B cell (primary cell): ENCODE data around the gene ABCD3. TPM values are rescaled to one million over a fixed set of nuclear protein-coding genes. Genes with fewer than 3 reads are reported as not detected.

ENCODE experiments used
- ATAC-seq: fragments of 200-7000 bp; cut with Tn5 transposase; one replicate; pipeline ENCODE4 v1.10.0; 2021; ENCODE audit warnings: low read depth, mild to moderate bottlenecking, moderate number of reproducible peaks, moderate library complexity
- CTCF ChIA-PET: fragments of 350-600 bp; sonication (Branson Sonifier 250); formaldehyde crosslinking; loops from one replicate; lab custom pipeline; 2021; ENCODE audit warnings: antibody characterized with exemption, inconsistent platforms; lab: Charles Lee
- POLR2A ChIA-PET: fragments of 350-600 bp; sonication (Branson Sonifier 250); formaldehyde crosslinking; loops from one replicate; lab custom pipeline; 2021; ENCODE audit warnings: antibody characterized with exemption; lab: Charles Lee
- DNase-seq: peaks from one replicate; pipeline ENCODE4 v3.0.0; 2013
- H2AFZ ChIP-seq: 2 replicates; pipeline ENCODE4 v1.6.1; 2012; ENCODE audit warnings: mild to moderate bottlenecking, low read depth, low read length; ENCODE audit not compliant: insufficient read depth, poor library complexity, severe bottlenecking
- H3K27ac ChIP-seq, 2 donors: 1 replicate in 1 of 2; 2 replicates in 1 of 2; pipeline ENCODE4 v1.5.1; 2012 to 2013; ENCODE audit warnings: low read length in 2 of 2, mild to moderate bottlenecking in 2 of 2, moderate library complexity in 1 of 2
- H3K27me3 ChIP-seq, 4 experiments: fragments of 200-600 bp in 1 of 4; sonication (generic) in 1 of 4; replicated peaks in 1 of 4; 1 replicate in 2 of 4; 2 replicates in 2 of 4; pipeline versions ENCODE4 v1.6.1 to v1.7.0; 2013 to 2016; ENCODE audit warnings: low read length in 3 of 4, mild to moderate bottlenecking in 2 of 4, mixed read lengths in 1 of 4, moderate library complexity in 1 of 4; ENCODE audit not compliant: insufficient read depth in 4 of 4, control insufficient read depth in 3 of 4; ENCODE audit errors: control extremely low read depth in 1 of 4
- H3K36me3 ChIP-seq, 2 experiments: replicated peaks in 1 of 2; 1 replicate in 1 of 2; 2 replicates in 1 of 2; pipeline versions ENCODE4 v1.6.1 to v1.7.1; 2013; ENCODE audit warnings: low read length in 1 of 2; ENCODE audit not compliant: insufficient read depth in 2 of 2, control insufficient read depth in 1 of 2; ENCODE audit errors: control extremely low read depth in 1 of 2, extremely low read depth in 1 of 2
- H3K4me1 ChIP-seq, 2 donors: fragments of 200-600 bp in 1 of 2; sonication (generic) in 1 of 2; 1 replicate in 1 of 2; 2 replicates in 1 of 2; pipeline versions ENCODE4 v1.5.1 to v1.6.1; 2013 to 2017; ENCODE audit warnings: low read length in 2 of 2; ENCODE audit not compliant: control insufficient read depth in 2 of 2, insufficient read depth in 2 of 2
- H3K4me2 ChIP-seq: replicated peaks from 2 replicates; pipeline ENCODE3; 2012; ENCODE audit warnings: mild to moderate bottlenecking, low read depth, low read length; ENCODE audit not compliant: poor library complexity, severe bottlenecking
- H3K4me3 ChIP-seq, 5 experiments: fragments of 200-600 bp in 1 of 5; sonication (generic) in 1 of 5; 1 replicate in 3 of 5; 2 replicates in 2 of 5; pipeline versions ENCODE4 v1.5.1 to v1.7.0; 2011 to 2016; ENCODE audit warnings: low read length in 4 of 5, mild to moderate bottlenecking in 4 of 5, low read depth in 2 of 5, control low read depth in 1 of 5, moderate library complexity in 1 of 5; ENCODE audit not compliant: insufficient read depth in 1 of 5; ENCODE audit errors: control extremely low read depth in 1 of 5, extremely low read depth in 1 of 5
- H3K79me2 ChIP-seq: fragments of 200-600 bp; sonication (generic); one replicate; pipeline ENCODE4 v1.6.0; 2016; ENCODE audit warnings: low read length; ENCODE audit not compliant: control insufficient read depth, insufficient read depth
- H3K9ac ChIP-seq: fragments of 200-600 bp; sonication (generic); 2 replicates; pipeline ENCODE4 v1.6.1; 2017; ENCODE audit warnings: mild to moderate bottlenecking, low read length, moderate library complexity
- H3K9me3 ChIP-seq, 3 donors: one replicate each; pipeline versions ENCODE4 v1.6.1 to v1.7.1; 2013; ENCODE audit warnings: low read length in 2 of 3; ENCODE audit not compliant: control insufficient read depth in 2 of 3, insufficient read depth in 1 of 3; ENCODE audit errors: control extremely low read depth in 1 of 3
- H4K20me1 ChIP-seq: 2 replicates; pipeline ENCODE4 v1.6.0; 2012; ENCODE audit warnings: mild to moderate bottlenecking, low read length; ENCODE audit not compliant: insufficient read depth, control insufficient read depth, poor library complexity, severe bottlenecking
- H3K27ac Mint-ChIP-seq: one replicate; pipeline ENCODE4 v1.8.0; 2021; ENCODE audit warnings: mixed read lengths
- H3K27me3 Mint-ChIP-seq: one replicate; pipeline ENCODE4 v1.8.0; 2021; ENCODE audit warnings: mixed read lengths
- H3K4me1 Mint-ChIP-seq: one replicate; pipeline ENCODE4 v1.8.0; 2021; ENCODE audit warnings: mixed read lengths
- H3K4me3 Mint-ChIP-seq: one replicate; pipeline ENCODE4 v1.8.0; 2021; ENCODE audit warnings: mixed read lengths
- H3K9me3 Mint-ChIP-seq: one replicate; pipeline ENCODE4 v1.8.0; 2022; ENCODE audit warnings: mixed read lengths; ENCODE audit not compliant: insufficient read depth
- CTCF ChIP-seq: fragments of 200-600 bp; IDR thresholded peaks from one replicate; pipeline ENCODE4 v1.8.0; 2022; ENCODE audit warnings: antibody characterized with exemption, mild to moderate bottlenecking
- EZH2 ChIP-seq: IDR thresholded peaks from 2 replicates; pipeline ENCODE4 v1.6.1; 2012; ENCODE audit warnings: borderline replicate concordance, low read depth, mild to moderate bottlenecking, moderate library complexity, low read length; ENCODE audit not compliant: insufficient read depth, poor library complexity, severe bottlenecking
- WGBS: methylation state at CpG from one replicate; pipeline ENCODE4 v1.1.5; 2013; ENCODE audit warnings: missing lambda C conversion rate; ENCODE audit not compliant: insufficient coverage; 5-methylcytosine and 5-hydroxymethylcytosine counted together
- intact Hi-C: fragments of 100-400 bp; cut with micrococcal nuclease; formaldehyde crosslinking; loops from one replicate; pipeline ENCODE4 v1.10.0; 2022
- polyA plus RNA-seq: library from polyadenylated mRNA; depleted of rRNA; stranded (reverse); fragments of >200 nt; gene quantifications from 2 replicates; pipeline ENCODE4 v1.2.3, GENCODE V29; 2012
- total RNA-seq, 2 donors: library from RNA; stranded (reverse); fragments of 120-200 nt in 1 of 2; gene quantifications; 1 replicate in 1 of 2; 2 replicates in 1 of 2; pipeline versions ENCODE4 v1.2.3 to v1.2.4, GENCODE V29; 2013 to 2022

The ABCD3 gene
- total and polyA plus RNA-seq, 2 donors (not counting 1 experiment from before 2014, with no cell fraction given) = 4.0 to 19.4 TPM

DNA sequence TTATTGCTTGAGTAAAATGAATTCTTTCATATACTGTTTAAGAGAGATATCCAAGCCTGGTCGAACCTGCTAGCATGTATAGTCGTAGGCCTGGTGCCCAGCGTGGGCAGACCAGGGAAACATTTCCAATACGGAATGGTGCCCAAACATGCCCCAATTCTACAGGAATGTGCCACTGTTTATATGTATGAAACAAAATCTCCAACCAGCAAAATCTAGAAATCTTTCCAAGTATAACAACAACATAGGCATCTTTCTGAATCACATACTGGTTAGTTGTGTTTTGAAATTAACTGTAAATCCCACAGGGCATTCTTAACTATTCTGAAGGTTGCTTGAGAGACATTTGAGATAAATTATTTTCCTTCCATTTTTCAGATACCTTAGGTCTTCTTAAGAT, 17.0 kb upstream of the ABCD3 start:
- no peak for DNase-seq
- Mint-ChIP-seq H3K27me3 (peaks cover 24% of the 10 kb centered on the region), H3K4me1 (no peaks in the 10 kb centered on the region), H3K4me3 (no peak overlapping the region), H3K27ac (no peak overlapping the region), H3K9me3 (no peaks in the 10 kb centered on the region)
- ChIA-PET POLR2A (no interaction called here), CTCF (no interaction called here)
- 83% methylated on average over 2 of the region's 4 CpGs for WGBS
- H3K4me1 ChIP-seq = no peaks in the 10 kb centered on the region
- no peak overlapping the region for H3K27ac ChIP-seq
- no peaks in the 10 kb centered on the region for H3K9me3 ChIP-seq
- H3K4me3 ChIP-seq = no peak overlapping the region
- H3K79me2 ChIP-seq = no peaks in the 10 kb centered on the region
- H2AFZ ChIP-seq = no peak overlapping the region
- intact Hi-C loops = no loop called here
- TF ChIP-seq EZH2 (no peak), CTCF (no peak)
- H3K36me3 ChIP-seq = no peaks in the 10 kb centered on the region
- H3K27me3 ChIP-seq = peaks cover 0 to 13% (median 1%) of the 10 kb centered on the region in 4 experiments
- no peak for ATAC-seq
- no peak overlapping the region for H3K9ac ChIP-seq
- H4K20me1 ChIP-seq = no peaks in the 10 kb centered on the region
- no peak overlapping the region for H3K4me2 ChIP-seq

GRCh38 chr1:94406446-94406845, 11.7 kb upstream of the ABCD3 start:
- H3K27me3 ChIP-seq = peaks cover 0 to 13% (median 0%) of the 10 kb centered on the region in 4 experiments
- POLR2A ChIA-PET = interaction anchor here (0.7 kb wide), 1 partner anchor 448 kb away, joined by 15 read pairs; no protein-coding TSS in a partner anchor
- H3K9ac ChIP-seq = no peak overlapping the region
- no peaks in the 10 kb centered on the region for H3K9me3 ChIP-seq
- no peak overlapping the region for H3K27ac ChIP-seq
- no peak overlapping the region for H3K4me2 ChIP-seq
- TF ChIP-seq CTCF (no peak), EZH2 (no peak)
- no peaks in the 10 kb centered on the region for H3K4me1 ChIP-seq
- CTCF ChIA-PET = no interaction called here
- Mint-ChIP-seq H3K27ac (no peak overlapping the region), H3K4me3 (no peak overlapping the region), H3K9me3 (no peaks in the 10 kb centered on the region), H3K4me1 (peaks cover 5% of the 10 kb centered on the region), H3K27me3 (peaks cover 35% of the 10 kb centered on the region)
- ATAC-seq (no peak), DNase-seq (no peak)
- no peaks in the 10 kb centered on the region for H3K79me2 ChIP-seq
- no peak overlapping the region for H3K4me3 ChIP-seq
- no peaks in the 10 kb centered on the region for H4K20me1 ChIP-seq
- no peaks in the 10 kb centered on the region for H3K36me3 ChIP-seq
- intact Hi-C loops = no loop called here
- WGBS = no CpG with 5 or more reads among the region's 4 CpGs
- H2AFZ ChIP-seq = no peak overlapping the region
